Fibroblast of the conjunctiva (primary cell): Measurements from ENCODE around the gene KRT27.

ENCODE experiments used
- DNase-seq: peaks from one replicate; pipeline ENCODE4 v3.0.0-alpha.2; 2010; ENCODE audit warnings: low read depth

Gene KRT27

GRCh38 chr17:40809721-40810421 is 27.5 kb upstream of the KRT27 start:
- DNase-seq = no peak

GRCh38 chr17:40806131-40806530 is 23.8 kb upstream of the KRT27 start:
- DNase-seq = no peak

- DNase-seq = peak; percentile 55
Observed at GRCh38 chr17:40803617-40804082, 21.3 kb upstream of the KRT27 start.

GRCh38 chr17:40801157-40801556 is 18.8 kb upstream of the KRT27 start:
- no peak for DNase-seq

- no peak for DNase-seq
Observed at GRCh38 chr17:40800381-40800780, 18.0 kb upstream of the KRT27 start.

- DNase-seq = no peak
Observed at GRCh38 chr17:40799859-40800258, 17.5 kb upstream of the KRT27 start, which contains the start of gene KRT28. Gene KRT28, minus strand, starts transcription at chr17:40799959. Its CDS starts 66 bp downstream, at chr17:40799893.

GRCh38 chr17:40796846-40797245 is 14.5 kb upstream of the KRT27 start:
- no peak for DNase-seq

- no peak for DNase-seq
Observed at GRCh38 chr17:40795019-40795667, 12.8 kb upstream of the KRT27 start.

GRCh38 chr17:40794466-40794865 is 12.1 kb upstream of the KRT27 start:
- DNase-seq = no peak

GRCh38 chr17:40793832-40794231 is 11.5 kb upstream of the KRT27 start:
- no peak for DNase-seq

- peak; percentile 18 for DNase-seq
Observed at GRCh38 chr17:40791787-40792436, 9.6 kb upstream of the KRT27 start.

- no peak for DNase-seq
Observed at GRCh38 chr17:40791111-40791510, 8.8 kb upstream of the KRT27 start.

- no peak for DNase-seq
Observed at GRCh38 chr17:40779181-40779909, 3.0 kb downstream of the KRT27 start.

GRCh38 chr17:40778461-40778860 is 3.9 kb downstream of the KRT27 start:
- DNase-seq = no peak

GRCh38 chr17:40777971-40778370 is 4.4 kb downstream of the KRT27 start:
- no peak for DNase-seq

- DNase-seq = no peak
Observed at GRCh38 chr17:40777459-40777858, 4.9 kb downstream of the KRT27 start.

- DNase-seq = no peak
Observed at GRCh38 chr17:40775945-40776344, 6.4 kb downstream of the KRT27 start.

GRCh38 chr17:40772101-40772500 is 10.2 kb downstream of the KRT27 start, which contains the start of gene KRT26:
Gene KRT26, minus strand, starts transcription at chr17:40772201. Its CDS starts 88 bp downstream, at chr17:40772113.
- no peak for DNase-seq

GRCh38 chr17:40765657-40766056 is 16.7 kb downstream of the KRT27 start:
- DNase-seq = no peak

- no peak for DNase-seq
Observed at GRCh38 chr17:40763752-40764151, 18.6 kb downstream of the KRT27 start.

GRCh38 chr17:40760105-40761016 is 22.0 kb downstream of the KRT27 start:
- DNase-seq = no peak
